Measurements from ENCODE around the gene IFNLR1. TPM values are rescaled to one million over a fixed set of nuclear protein-coding genes. Genes with fewer than 3 reads are reported as not detected.
A peak's percentile ranks its signal among the peaks of the same experiment; 100 is the strongest.

IFNLR1 gene
- total and polyA plus RNA-seq, 5 donors, result 3.3 to 6.2 (median 5.7) TPM

DNA sequence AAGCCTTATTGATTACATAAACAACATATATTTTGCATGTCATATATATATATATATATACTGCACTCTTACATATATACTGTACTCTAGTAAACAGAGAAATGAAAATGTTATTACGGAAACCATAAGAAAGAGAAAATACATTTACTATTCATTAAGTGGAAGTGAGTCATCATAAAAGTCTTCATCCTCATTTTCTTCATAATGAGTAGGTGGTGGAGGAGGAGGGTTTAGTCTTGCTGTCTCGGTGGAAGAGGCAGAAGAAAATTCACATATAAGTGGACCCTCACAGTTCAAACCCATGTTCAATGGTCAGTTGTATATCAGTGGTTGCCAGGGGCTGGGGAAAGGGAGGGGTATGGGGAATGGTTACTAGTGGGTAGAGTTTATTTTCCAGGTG is 8.0 kb upstream of the IFNLR1 start:
- no peak for ATAC-seq
- Histone ChIP-seq H3K27ac (ENCODE audit: low read length) (no peak overlapping the region), H3K4me1 (ENCODE audit: control insufficient read depth, insufficient read depth, low read length) (no peaks in the 10 kb centered on the region), H3K9me3 (ENCODE audit: control insufficient read depth, low read length) (no peaks in the 10 kb centered on the region), H3K27me3 (ENCODE audit: control insufficient read depth, insufficient read depth) (no peaks in the 10 kb centered on the region), H3K4me3 (ENCODE audit: low read length) (no peak overlapping the region)
- 63% methylated on average over 2 of the region's 2 CpGs for WGBS
- intact Hi-C loops (cut with DNase I), result loop anchor here in 1 of 4 donors (5.0 kb wide), 1 partner anchor 442 kb away; no protein-coding TSS in a partner anchor
- no peak for DNase-seq

DNA sequence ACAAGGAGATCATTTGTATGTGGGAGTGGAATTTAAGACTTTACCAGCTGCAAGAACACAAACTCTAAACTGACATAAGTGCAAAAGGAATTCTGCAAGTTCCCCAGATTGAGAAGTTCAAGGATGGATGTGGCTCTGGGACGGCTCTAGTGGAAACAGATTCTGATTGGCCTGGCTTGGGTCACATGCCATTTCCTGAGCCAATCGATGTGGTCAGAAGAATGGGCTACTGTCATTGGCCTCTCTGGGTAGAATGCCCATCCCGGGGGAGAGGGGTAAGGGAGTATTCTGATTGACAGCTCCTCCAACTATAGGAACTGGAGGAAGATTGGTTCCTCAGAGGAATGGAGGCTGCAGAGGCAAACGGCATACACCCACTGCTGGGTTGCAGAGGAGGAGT is 6.0 kb upstream of the IFNLR1 start:
- intact Hi-C loops (cut with DNase I), result no loop called here
- H3K27me3 ChIP-seq (ENCODE audit: control insufficient read depth, insufficient read depth), result no peaks in the 10 kb centered on the region
- ATAC-seq (peak in 1 of 2 donors; percentile 15), DNase-seq (no peak)
- no peaks in the 10 kb centered on the region for H3K9me3 ChIP-seq (ENCODE audit: control insufficient read depth, low read length)
- H3K4me1 ChIP-seq (ENCODE audit: control insufficient read depth, insufficient read depth, low read length), result no peaks in the 10 kb centered on the region
- 42% methylated on average over 4 of the region's 4 CpGs for WGBS
- H3K27ac ChIP-seq (ENCODE audit: low read length), result no peak overlapping the region
- H3K4me3 ChIP-seq (ENCODE audit: low read length), result no peak overlapping the region

DNA sequence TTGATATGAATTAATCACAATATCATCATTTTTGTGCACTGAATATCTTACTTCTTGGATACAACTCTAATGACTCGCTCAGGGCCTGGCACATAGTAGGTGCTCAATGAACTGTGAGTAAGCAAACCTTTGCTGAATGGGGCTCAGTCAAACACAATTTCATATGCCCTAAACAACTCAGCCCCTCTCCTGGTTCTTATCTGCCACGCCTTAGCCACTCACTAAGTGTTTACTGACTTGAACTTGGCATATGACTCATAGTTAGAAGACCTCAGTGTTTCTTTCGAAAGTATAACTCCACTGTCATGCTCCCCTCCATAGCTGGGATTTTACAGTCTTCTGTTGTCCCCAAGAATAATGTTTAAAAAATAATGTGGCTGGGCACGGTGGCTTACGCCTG is 4.8 kb upstream of the IFNLR1 start:
- DNase-seq (no peak), ATAC-seq (no peak)
- Histone ChIP-seq H3K9me3 (ENCODE audit: control insufficient read depth, low read length) (no peaks in the 10 kb centered on the region), H3K4me3 (ENCODE audit: low read length) (no peak overlapping the region), H3K27me3 (ENCODE audit: control insufficient read depth, insufficient read depth) (no peaks in the 10 kb centered on the region), H3K4me1 (ENCODE audit: control insufficient read depth, insufficient read depth, low read length) (no peaks in the 10 kb centered on the region), H3K27ac (ENCODE audit: low read length) (no peak overlapping the region)
- 80% methylated on average over 5 of the region's 5 CpGs for WGBS
- intact Hi-C loops (cut with DNase I), result no loop called here

DNA sequence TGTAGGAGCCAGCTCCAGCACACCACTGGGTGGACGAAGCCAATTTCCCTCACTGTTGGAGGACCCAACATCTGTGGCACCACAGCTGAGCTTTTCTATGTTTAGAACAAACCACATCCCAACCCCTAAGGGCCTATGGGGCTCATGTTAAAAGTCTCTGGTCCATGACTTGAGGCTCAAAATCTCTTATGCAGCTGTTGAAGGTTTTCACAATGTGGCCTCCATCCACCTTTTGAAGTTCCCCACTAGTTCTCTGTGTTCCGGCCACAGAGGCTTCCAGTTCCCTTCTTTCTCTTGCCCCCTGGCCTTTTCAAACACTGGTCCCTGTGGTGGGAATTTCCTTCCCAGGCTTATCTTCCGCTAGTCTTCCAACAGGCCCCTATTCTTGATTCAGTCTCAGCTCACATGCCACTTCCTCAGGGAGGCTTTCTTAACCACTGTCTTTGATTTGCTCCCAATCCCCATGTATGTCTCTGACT is 3.9 kb upstream of the IFNLR1 start:
- no peak for ATAC-seq
- H3K27ac ChIP-seq (ENCODE audit: low read length), result no peak overlapping the region
- WGBS, result 84% methylated on average over 3 of the region's 3 CpGs

DNA sequence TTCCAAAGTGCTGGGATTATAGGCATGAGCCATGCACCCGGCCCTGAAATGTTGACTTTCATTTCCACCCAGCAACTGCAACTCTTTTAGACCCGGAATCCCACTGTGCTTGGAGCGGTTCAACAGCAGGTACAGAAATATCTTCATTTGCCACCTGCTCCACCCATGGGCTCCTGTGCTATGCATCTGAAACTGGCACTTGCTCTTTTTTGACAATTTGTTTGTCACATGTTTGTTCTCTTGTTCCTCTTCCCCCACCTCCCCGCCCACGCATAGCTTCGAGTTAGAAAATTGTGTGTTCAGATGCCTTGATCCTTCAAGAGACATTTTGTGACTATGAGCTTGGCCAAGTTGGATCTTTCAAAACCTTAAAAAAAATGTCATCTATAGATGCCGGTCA is 2.4 kb upstream of the IFNLR1 start:
- no peaks in the 10 kb centered on the region for H3K9me3 ChIP-seq (ENCODE audit: control insufficient read depth, low read length)
- H3K27ac ChIP-seq (ENCODE audit: low read length), result no peak overlapping the region
- 80% methylated on average over 7 of the region's 7 CpGs for WGBS
- ATAC-seq (no peak), DNase-seq (no peak)
- no peaks in the 10 kb centered on the region for H3K4me1 ChIP-seq (ENCODE audit: control insufficient read depth, insufficient read depth, low read length)
- H3K4me3 ChIP-seq (ENCODE audit: low read length), result no peak overlapping the region
- H3K27me3 ChIP-seq (ENCODE audit: control insufficient read depth, insufficient read depth), result no peaks in the 10 kb centered on the region
- intact Hi-C loops (cut with DNase I), result no loop called here

More for the DNA sequence above, 3.9 kb upstream of the IFNLR1 start:
- intact Hi-C loops (cut with DNase I), result no loop called here
- DNase-seq, result no peak
- no peaks in the 10 kb centered on the region for H3K4me1 ChIP-seq (ENCODE audit: control insufficient read depth, insufficient read depth, low read length)
- no peaks in the 10 kb centered on the region for H3K27me3 ChIP-seq (ENCODE audit: control insufficient read depth, insufficient read depth)
- no peaks in the 10 kb centered on the region for H3K9me3 ChIP-seq (ENCODE audit: control insufficient read depth, low read length)
- no peak overlapping the region for H3K4me3 ChIP-seq (ENCODE audit: low read length)

DNA sequence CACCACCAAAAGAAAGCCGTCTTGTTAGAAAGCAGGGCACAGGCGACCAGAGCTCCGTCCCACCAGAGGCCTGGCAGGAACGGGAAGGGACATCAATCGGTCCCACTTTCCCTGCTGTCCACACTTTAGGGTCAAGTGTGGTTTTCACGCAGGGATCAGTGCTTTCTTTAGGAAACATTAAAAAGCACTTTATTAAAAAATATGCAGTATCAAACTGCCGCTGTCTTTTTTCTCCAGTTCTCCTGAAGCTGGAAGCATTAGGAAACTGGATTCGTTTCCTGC is 437 bp downstream of the IFNLR1 start:
- Histone ChIP-seq H3K27me3 (ENCODE audit: control insufficient read depth, insufficient read depth) (no peaks in the 10 kb centered on the region), H3K27ac (ENCODE audit: low read length) (no peak overlapping the region), H3K9me3 (ENCODE audit: control insufficient read depth, low read length) (no peaks in the 10 kb centered on the region), H3K4me1 (ENCODE audit: control insufficient read depth, insufficient read depth, low read length) (no peaks in the 10 kb centered on the region), H3K4me3 (ENCODE audit: low read length) (peak overlapping the region; percentile 60)
- 22% methylated on average over 8 of the region's 8 CpGs for WGBS
- no peak for ATAC-seq
- DNase-seq, result no peak
- intact Hi-C loops (cut with DNase I), result no loop called here

DNA sequence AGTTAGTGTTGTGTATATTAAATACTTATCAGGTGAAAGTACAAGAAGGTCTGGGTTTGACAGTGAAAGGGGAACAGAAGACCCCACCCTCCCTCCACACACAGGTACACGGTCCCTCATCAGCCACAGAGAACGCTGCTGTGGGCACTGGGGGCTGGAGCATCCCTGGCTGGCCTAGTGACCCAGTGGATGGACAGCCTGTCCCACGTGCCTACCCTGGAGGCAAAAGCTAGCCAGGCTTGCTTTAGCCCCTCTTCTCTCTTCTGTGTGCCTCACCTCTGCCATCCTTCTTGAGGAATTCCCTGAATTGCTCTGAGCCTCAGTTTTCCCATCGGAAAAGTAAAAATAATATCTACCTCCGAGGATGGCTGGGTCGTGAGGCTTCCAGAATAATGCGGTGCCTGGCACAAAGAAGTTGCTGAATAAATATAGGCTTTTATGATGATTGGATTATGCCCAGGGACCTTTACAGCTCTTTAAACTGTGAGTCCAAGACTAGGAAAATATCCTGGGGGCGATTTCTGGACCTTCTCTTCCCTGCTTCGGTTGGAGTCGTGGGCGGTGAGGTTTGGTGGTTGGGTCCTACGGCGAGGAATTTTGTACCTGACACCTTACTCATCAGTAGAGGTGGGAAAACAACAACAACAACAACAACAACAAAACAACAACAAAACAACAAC is 918 bp downstream of the IFNLR1 start:
- Histone ChIP-seq H3K27me3 (ENCODE audit: control insufficient read depth, insufficient read depth) (no peaks in the 10 kb centered on the region), H3K4me1 (ENCODE audit: control insufficient read depth, insufficient read depth, low read length) (no peaks in the 10 kb centered on the region), H3K27ac (ENCODE audit: low read length) (no peak overlapping the region), H3K9me3 (ENCODE audit: control insufficient read depth, low read length) (no peaks in the 10 kb centered on the region), H3K4me3 (ENCODE audit: low read length) (peak overlapping the region; percentile 60)
- no peak for ATAC-seq
- DNase-seq, result no peak
- 79% methylated on average over 13 of the region's 13 CpGs for WGBS
- intact Hi-C loops (cut with DNase I), result no loop called here

DNA sequence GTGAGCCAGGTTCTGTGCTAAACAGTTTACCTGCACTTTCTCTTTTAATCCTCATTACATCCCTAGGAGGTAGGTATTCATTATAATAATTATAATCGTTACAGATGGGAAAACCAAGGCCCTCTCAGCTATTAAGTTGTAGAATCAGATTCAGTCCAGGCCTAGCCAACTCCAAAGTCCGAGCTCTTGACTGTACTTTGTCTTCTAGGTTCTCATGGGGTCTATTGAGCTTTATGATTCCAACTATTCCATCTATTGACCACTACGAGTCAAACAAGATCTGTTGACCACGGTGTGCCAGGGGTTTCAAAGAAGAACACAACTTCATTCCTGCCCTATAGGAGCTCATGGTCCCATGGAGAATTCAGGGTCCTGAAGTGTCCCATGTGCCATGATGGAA is 2.0 kb downstream of the IFNLR1 start:
- no peaks in the 10 kb centered on the region for H3K27me3 ChIP-seq (ENCODE audit: control insufficient read depth, insufficient read depth)
- H3K4me3 ChIP-seq (ENCODE audit: low read length), result no peak overlapping the region
- DNase-seq (no peak), ATAC-seq (no peak)
- no peaks in the 10 kb centered on the region for H3K9me3 ChIP-seq (ENCODE audit: control insufficient read depth, low read length)
- intact Hi-C loops (cut with DNase I), result no loop called here
- H3K4me1 ChIP-seq (ENCODE audit: control insufficient read depth, insufficient read depth, low read length), result no peaks in the 10 kb centered on the region
- H3K27ac ChIP-seq (ENCODE audit: low read length), result no peak overlapping the region
- 72% methylated on average over 4 of the region's 4 CpGs for WGBS

DNA sequence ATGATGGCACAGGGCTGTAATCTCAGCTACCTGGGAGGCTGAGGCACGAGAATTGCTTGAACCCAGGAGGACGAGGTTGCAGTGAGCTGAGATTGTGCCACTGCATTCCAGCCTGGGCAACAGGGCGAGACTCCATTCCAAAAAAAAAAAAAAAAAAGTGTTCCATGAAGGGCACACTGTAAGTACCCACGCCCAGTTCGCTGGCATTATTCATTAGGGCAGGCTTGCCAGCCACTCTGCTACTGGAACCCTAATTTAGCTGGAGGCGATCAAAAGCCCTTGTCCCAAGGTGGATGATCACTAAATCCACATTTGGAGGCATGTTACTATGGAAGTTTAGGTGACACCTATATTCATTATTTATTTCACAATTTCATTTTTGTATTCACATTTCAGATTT is 5.0 kb downstream of the IFNLR1 start:
- intact Hi-C loops (cut with DNase I), result no loop called here
- whole genome bisulfite sequencing, result 67% methylated on average over 6 of the region's 6 CpGs
- Histone ChIP-seq H3K4me1 (ENCODE audit: control insufficient read depth, insufficient read depth, low read length) (no peaks in the 10 kb centered on the region), H3K9me3 (ENCODE audit: control insufficient read depth, low read length) (no peaks in the 10 kb centered on the region), H3K27ac (ENCODE audit: low read length) (no peak overlapping the region), H3K27me3 (ENCODE audit: control insufficient read depth, insufficient read depth) (no peaks in the 10 kb centered on the region), H3K4me3 (ENCODE audit: low read length) (no peak overlapping the region)
- DNase-seq (no peak), ATAC-seq (no peak)

DNA sequence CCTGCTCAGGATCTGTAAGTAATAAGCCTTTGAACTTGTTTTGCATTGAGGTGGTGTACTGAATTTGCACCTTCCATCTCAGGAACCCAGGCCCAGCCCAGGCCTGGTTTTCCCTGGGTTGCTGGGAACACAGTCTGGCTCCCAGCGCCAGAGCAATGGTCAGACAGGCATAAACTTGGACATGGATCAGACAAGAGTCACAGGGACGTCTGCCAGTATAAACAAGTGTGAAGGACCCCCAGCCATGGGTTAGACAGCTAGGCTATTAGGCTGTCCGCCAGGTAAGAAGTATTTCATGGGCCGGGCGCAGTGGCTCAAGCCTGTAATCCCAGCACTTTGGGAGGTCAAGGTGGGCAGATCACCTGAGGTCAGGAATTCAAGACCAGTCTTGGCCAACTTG is 5.5 kb downstream of the IFNLR1 start:
- no peak for ATAC-seq
- WGBS, result 60% methylated on average over 5 of the region's 5 CpGs
- intact Hi-C loops (cut with DNase I), result no loop called here

DNA sequence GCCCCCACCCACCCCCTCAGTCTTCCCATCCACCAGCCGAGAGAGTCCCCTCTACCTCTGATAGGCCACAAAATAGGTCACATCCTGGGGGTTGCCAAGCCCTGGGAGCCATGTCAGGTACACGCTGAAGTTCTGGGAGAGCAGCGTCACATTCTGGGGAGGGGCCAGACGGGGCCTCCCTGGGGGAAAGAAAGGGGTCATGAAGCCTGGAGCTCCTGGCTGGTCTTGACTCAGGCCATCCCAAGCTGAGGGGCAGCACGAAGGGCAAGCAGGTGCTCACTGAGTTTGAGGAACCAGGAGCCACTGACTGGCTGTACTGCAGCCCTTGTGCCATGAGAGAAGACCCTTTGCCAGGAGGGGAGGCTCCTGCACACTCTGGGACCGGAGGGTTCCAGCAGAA is 6.4 kb downstream of the IFNLR1 start:
- H3K27ac ChIP-seq (ENCODE audit: low read length), result no peak overlapping the region
- no peaks in the 10 kb centered on the region for H3K4me1 ChIP-seq (ENCODE audit: control insufficient read depth, insufficient read depth, low read length)
- no peaks in the 10 kb centered on the region for H3K9me3 ChIP-seq (ENCODE audit: control insufficient read depth, low read length)
- no peak for DNase-seq
- no peak for ATAC-seq
- 82% methylated on average over 6 of the region's 6 CpGs for WGBS
- H3K27me3 ChIP-seq (ENCODE audit: control insufficient read depth, insufficient read depth), result no peaks in the 10 kb centered on the region
- intact Hi-C loops (cut with DNase I), result no loop called here
- H3K4me3 ChIP-seq (ENCODE audit: low read length), result no peak overlapping the region

More for the DNA sequence above, 5.5 kb downstream of the IFNLR1 start:
- DNase-seq, result no peak
- Histone ChIP-seq H3K4me3 (ENCODE audit: low read length) (no peak overlapping the region), H3K4me1 (ENCODE audit: control insufficient read depth, insufficient read depth, low read length) (no peaks in the 10 kb centered on the region), H3K9me3 (ENCODE audit: control insufficient read depth, low read length) (no peaks in the 10 kb centered on the region), H3K27me3 (ENCODE audit: control insufficient read depth, insufficient read depth) (no peaks in the 10 kb centered on the region), H3K27ac (ENCODE audit: low read length) (no peak overlapping the region)

DNA sequence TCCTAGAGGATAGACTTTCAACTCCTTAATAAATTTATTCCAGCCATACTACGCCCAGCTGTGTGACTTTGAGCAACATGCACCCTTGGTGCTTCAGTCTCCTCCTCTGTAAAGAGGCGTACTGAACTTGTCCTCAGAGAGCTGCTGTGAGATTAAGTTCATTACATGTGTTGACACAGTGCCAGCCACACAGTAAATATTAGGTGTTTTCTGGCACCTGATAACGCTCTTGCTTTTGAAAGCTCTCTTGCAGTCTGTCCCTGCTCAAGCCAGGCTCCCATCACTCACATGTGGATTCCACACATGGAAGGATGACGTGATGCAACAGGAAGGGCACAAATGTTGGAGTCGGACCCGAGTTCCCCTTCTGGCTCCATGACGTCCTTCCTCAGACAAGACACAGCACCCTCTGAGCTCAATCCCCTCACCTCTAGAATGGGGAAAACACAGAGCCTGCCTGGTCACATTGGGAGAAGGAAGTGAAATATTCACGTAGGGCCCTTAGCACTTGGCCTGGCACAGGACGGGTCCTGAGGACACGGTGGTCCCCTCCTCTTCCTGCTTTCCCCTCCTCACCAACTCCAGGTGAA is 7.7 kb downstream of the IFNLR1 start:
- WGBS, result 56% methylated on average over 10 of the region's 10 CpGs
- Histone ChIP-seq H3K27me3 (ENCODE audit: control insufficient read depth, insufficient read depth) (no peaks in the 10 kb centered on the region), H3K9me3 (ENCODE audit: control insufficient read depth, low read length) (no peaks in the 10 kb centered on the region), H3K4me3 (ENCODE audit: low read length) (no peak overlapping the region), H3K4me1 (ENCODE audit: control insufficient read depth, insufficient read depth, low read length) (no peaks in the 10 kb centered on the region), H3K27ac (ENCODE audit: low read length) (no peak overlapping the region)
- DNase-seq, result no peak
- intact Hi-C loops (cut with DNase I), result no loop called here
- ATAC-seq, result no peak
